Stimulated activated naive CD8-positive, alpha-beta T cell treated with anti-CD3 and anti-CD28 coated beads, Interleukin-15, Interleukin-2, amounts not matched to agents 100 ng/mL and 50 ng/mL, for 24 hours (primary cell): Measurements from ENCODE around the gene KDM3B.

Experiments
- H3K27ac Mint-ChIP-seq: one replicate; pipeline ENCODE4 v1.8.0; 2021; ENCODE audit warnings: mild to moderate bottlenecking, mixed read lengths
- H3K27me3 Mint-ChIP-seq: one replicate; pipeline ENCODE4 v1.8.0; 2021; ENCODE audit warnings: mixed read lengths
- H3K36me3 Mint-ChIP-seq: one replicate; pipeline ENCODE4 v1.8.0; 2021; ENCODE audit warnings: low read depth, mixed read lengths
- H3K4me1 Mint-ChIP-seq: one replicate; pipeline ENCODE4 v1.8.0; 2021; ENCODE audit warnings: low read depth, mixed read lengths
- H3K4me3 Mint-ChIP-seq: one replicate; pipeline ENCODE4 v1.8.0; 2021; ENCODE audit warnings: mild to moderate bottlenecking, mixed read lengths
- H3K9me3 Mint-ChIP-seq: one replicate; pipeline ENCODE4 v1.8.0; 2021; ENCODE audit warnings: mixed read lengths

Gene KDM3B

DNA sequence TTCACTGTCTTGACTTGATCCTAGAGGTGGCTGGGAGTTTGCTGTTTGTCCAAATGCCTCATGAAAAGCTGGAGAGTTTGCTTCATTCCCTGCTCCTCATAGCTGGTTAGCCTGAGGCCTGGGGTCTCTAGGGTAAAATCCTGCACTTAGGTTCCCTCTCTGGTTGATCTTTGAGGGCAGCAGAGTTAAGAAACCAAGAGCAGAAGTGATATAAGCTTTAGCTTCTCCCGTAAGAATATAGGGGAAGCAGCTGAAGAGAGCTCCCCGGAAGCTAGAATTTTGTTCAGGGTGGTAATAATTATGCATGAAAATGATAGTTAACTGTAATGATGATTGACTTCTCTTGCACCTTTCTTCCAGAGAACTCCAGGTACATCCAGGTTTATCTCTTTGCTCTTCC, 13.0 kb upstream of the KDM3B start:
- Mint-ChIP-seq H3K9me3 (no peaks in the 10 kb centered on the region), H3K27me3 (no peaks in the 10 kb centered on the region), H3K4me1 (peaks cover 35% of the 10 kb centered on the region), H3K27ac (peak overlapping the region; percentile 85), H3K4me3 (peak overlapping the region; percentile 85), H3K36me3 (peaks cover 24% of the 10 kb centered on the region)

DNA sequence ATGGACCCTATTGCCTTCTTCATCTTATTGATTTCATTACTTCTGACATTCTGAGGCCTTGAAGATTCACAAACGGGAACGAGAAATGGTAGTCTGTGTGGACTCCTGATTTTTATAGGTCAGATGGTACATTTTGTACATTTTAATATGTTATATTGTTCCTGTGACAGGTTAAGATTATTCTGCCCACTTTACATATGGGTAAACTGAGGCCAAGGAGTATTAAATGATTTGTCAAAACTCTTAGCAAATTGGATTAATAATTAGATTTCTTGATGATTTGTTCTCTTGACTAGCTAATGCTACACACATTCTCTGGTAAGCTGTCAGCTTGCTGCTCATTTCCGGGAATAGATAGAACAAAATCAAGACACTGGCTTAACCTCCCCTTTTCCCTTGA, 12.5 kb upstream of the KDM3B start:
- peaks cover 24% of the 10 kb centered on the region for H3K36me3 Mint-ChIP-seq
- peak overlapping the region; percentile 21 for H3K27ac Mint-ChIP-seq
- peaks cover 35% of the 10 kb centered on the region for H3K4me1 Mint-ChIP-seq

DNA sequence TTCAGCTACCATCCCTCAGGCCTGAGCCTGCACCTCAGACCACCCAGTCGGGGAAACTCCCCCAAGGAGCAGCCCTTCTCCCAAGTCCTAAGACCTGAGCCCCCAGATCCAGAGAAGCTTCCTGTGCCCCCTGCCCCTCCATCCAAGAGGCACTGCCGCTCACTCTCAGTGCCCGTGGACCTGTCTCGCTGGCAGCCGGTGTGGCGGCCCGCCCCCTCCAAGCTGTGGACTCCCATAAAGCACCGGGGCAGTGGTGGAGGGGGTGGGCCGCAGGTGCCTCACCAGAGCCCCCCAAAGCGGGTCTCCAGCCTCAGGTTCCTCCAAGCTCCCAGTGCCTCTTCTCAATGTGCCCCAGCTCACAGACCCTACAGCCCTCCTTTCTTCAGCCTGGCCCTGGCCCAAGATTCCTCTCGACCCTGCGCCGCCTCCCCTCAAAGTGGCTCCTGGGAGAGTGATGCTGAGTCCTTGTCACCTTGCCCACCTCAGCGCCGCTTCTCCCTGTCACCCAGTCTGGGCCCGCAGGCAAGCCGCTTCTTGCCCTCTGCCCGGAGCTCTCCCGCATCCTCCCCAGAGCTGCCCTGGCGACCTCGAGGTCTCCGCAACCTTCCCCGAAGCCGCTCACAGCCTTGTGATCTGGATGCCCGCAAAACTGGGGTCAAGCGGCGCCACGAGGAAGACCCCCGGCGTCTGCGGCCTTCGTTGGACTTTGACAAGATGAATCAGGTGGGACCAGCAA, 7.4 kb upstream of the KDM3B start:
- peaks cover 14% of the 10 kb centered on the region for H3K4me1 Mint-ChIP-seq
- no peaks in the 10 kb centered on the region for H3K27me3 Mint-ChIP-seq
- peaks cover 44% of the 10 kb centered on the region for H3K36me3 Mint-ChIP-seq
- no peak overlapping the region for H3K4me3 Mint-ChIP-seq
- H3K27ac Mint-ChIP-seq, result no peak overlapping the region
- H3K9me3 Mint-ChIP-seq, result no peaks in the 10 kb centered on the region

More for the DNA sequence above, 12.5 kb upstream of the KDM3B start:
- Mint-ChIP-seq H3K9me3 (no peaks in the 10 kb centered on the region), H3K4me3 (peak overlapping the region; percentile 85), H3K27me3 (no peaks in the 10 kb centered on the region)

DNA sequence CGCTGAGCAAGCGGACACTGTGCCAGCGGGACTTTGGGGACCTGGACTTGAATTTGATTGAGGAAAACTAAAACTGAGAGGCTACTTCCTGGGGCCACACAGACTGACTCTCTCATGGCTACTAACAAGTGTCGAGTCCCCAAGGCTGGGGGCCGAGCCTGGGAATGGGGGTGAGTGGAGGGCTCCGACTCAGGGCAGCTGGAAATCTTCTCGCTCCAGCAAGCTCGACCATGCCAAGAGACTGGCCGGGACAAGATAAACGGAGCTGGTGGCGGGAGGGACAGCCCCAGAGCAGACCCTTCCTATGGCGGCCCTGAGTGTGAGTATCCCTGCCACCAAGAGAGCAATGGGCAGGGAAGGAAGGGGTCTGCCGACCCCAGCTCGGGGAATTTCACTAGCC, 5.6 kb upstream of the KDM3B start:
- H3K27ac Mint-ChIP-seq, result no peak overlapping the region
- peaks cover 2% of the 10 kb centered on the region for H3K9me3 Mint-ChIP-seq
- H3K4me1 Mint-ChIP-seq, result peaks cover 13% of the 10 kb centered on the region
- no peak overlapping the region for H3K4me3 Mint-ChIP-seq
- H3K36me3 Mint-ChIP-seq, result peaks cover 39% of the 10 kb centered on the region
- no peaks in the 10 kb centered on the region for H3K27me3 Mint-ChIP-seq

DNA sequence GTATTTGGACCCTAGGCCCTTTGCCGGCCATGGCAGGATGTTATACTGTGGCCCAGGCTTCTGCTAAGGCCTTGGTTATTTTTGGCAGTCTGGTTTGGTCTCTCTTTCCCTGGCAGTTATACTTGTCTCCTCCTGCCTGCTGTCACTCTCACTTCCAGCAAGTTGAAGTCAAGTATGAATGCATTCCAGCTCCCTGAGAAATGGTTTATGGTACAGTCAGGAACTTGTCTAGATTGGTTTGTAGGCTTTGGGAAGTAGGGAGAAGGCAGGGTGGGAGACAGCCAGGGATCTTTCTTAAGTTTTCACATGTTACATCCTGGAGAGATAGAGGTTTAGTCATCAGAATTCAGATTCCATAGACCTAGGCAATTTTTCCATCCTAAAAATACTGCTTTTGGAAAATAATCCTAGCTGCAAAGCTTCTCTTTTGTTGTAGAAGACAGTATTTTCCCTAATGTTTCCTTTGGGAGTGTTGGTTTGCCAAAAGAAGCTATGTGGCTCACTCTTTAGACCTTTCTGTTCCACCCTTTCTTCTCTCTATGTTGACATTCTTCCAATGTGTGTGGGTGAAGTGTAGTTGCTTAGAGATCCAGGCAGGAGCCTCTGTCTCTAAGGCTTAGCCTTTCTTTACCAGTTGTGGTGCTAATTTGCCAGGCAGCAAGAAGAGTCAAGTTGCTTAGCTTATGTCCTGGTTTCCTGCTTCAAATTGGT, 2.5 kb upstream of the KDM3B start:
- H3K9me3 Mint-ChIP-seq, result peaks cover 6% of the 10 kb centered on the region
- H3K27ac Mint-ChIP-seq, result no peak overlapping the region
- no peaks in the 10 kb centered on the region for H3K27me3 Mint-ChIP-seq
- H3K36me3 Mint-ChIP-seq, result peaks cover 35% of the 10 kb centered on the region
- no peak overlapping the region for H3K4me3 Mint-ChIP-seq
- H3K4me1 Mint-ChIP-seq, result peaks cover 32% of the 10 kb centered on the region

DNA sequence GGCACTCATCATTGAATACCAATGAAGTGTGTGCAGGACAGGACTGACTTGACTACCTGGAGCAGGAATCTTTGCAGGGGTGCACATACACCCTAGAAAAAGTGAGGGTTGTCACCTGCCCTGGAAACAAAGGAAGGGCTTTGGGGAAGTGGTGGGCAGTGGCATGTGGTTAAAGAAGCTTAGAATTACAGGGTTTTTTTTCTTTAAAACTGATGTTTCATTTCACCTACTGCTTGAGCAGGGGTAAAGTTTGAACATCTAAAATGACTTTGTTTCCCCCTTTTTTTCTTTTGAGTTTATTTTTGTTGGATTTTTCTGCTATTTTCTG, 2.0 kb upstream of the KDM3B start:
- Mint-ChIP-seq H3K4me1 (peaks cover 37% of the 10 kb centered on the region), H3K36me3 (peaks cover 39% of the 10 kb centered on the region), H3K4me3 (no peak overlapping the region), H3K27ac (no peak overlapping the region), H3K9me3 (peaks cover 6% of the 10 kb centered on the region), H3K27me3 (no peaks in the 10 kb centered on the region)

DNA sequence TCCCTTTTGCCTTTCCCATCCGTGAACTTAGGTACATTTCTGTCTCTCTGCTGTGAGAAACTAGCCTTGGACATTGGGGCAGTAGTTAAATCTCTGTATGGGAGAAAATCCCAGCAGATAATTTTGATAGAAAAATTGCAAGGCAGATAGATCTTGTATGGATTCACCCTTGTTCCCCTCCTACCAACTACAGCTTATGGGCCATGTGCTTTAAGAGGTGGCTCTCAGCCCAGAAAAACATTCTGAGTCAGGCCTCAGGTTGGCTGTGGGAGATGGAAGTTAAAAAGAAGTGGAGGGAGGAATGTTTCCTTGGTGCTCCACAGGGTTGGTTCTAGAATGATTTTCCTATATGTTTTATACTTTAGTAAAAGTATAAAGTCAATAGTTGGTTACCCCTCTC, 1.4 kb upstream of the KDM3B start:
- peaks cover 43% of the 10 kb centered on the region for H3K4me1 Mint-ChIP-seq
- H3K4me3 Mint-ChIP-seq, result no peak overlapping the region
- H3K27ac Mint-ChIP-seq, result no peak overlapping the region
- H3K36me3 Mint-ChIP-seq, result peaks cover 36% of the 10 kb centered on the region
- peaks cover 6% of the 10 kb centered on the region for H3K9me3 Mint-ChIP-seq
- H3K27me3 Mint-ChIP-seq, result no peaks in the 10 kb centered on the region

DNA sequence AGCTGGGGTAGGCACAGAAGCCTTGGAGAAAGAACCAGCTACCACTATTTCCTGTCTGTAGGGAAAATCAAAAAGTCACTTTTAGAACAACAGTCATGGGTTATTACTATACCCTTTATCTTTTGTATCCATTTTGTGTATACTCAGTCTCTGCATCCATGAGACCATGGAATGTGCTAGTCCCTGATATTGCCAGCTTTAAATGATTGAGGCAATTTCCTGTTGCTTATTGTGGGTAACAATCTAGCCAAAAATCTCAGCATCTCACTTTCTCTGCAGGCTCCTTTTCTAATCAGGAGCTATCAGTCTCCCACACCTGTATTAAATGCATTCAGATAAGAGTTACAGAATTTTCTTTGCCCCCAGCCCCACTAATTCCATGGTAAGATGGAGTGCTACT, 968 bp upstream of the KDM3B start:
- peaks cover 6% of the 10 kb centered on the region for H3K9me3 Mint-ChIP-seq
- H3K4me1 Mint-ChIP-seq, result peaks cover 47% of the 10 kb centered on the region
- peaks cover 33% of the 10 kb centered on the region for H3K36me3 Mint-ChIP-seq
- no peaks in the 10 kb centered on the region for H3K27me3 Mint-ChIP-seq
- peak overlapping the region; percentile 71 for H3K4me3 Mint-ChIP-seq
- peak overlapping the region; percentile 65 for H3K27ac Mint-ChIP-seq

DNA sequence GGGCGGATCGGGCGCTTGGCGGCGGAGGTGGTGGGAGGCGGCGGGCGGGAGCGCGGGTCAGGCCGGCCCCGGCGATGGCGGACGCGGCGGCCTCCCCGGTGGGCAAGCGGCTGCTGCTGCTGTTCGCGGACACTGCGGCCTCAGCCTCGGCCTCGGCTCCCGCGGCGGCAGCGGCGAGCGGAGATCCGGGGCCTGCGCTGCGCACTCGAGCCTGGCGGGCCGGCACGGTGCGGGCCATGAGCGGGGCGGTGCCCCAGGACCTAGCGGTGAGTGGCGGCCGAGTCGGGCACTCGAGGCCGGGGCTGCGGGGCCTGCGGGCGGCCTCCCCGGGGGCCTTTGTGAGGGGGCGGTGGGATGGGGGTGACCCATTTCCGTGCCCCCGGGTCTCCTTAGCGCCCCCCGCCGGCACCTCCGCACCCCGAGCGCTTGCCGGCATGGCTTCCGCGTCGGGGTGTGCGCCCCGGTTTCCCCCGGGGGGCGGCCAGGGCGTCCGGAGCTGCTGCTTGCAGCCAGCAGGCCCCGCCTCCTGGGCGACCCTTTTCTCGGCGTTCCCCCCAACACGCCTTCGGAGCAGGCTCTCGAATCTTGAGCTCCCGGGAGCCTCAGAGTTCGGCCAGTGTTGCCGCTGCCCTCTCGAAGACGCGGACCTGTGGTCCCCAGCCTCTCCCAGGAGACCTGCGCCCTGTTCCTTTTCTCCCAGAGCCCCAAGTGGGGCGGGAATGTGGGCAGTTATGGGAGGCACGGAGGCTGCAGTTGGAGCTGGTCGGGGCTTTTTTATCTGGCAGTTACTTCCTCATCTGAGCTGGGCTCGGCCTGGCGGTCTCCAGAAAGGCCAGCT, 456 bp downstream of the KDM3B start:
- Mint-ChIP-seq H3K4me3 (peak overlapping the region; percentile 96), H3K9me3 (peaks cover 6% of the 10 kb centered on the region), H3K27me3 (no peaks in the 10 kb centered on the region), H3K27ac (peak overlapping the region; percentile 93), H3K36me3 (peaks cover 19% of the 10 kb centered on the region), H3K4me1 (peaks cover 52% of the 10 kb centered on the region)

DNA sequence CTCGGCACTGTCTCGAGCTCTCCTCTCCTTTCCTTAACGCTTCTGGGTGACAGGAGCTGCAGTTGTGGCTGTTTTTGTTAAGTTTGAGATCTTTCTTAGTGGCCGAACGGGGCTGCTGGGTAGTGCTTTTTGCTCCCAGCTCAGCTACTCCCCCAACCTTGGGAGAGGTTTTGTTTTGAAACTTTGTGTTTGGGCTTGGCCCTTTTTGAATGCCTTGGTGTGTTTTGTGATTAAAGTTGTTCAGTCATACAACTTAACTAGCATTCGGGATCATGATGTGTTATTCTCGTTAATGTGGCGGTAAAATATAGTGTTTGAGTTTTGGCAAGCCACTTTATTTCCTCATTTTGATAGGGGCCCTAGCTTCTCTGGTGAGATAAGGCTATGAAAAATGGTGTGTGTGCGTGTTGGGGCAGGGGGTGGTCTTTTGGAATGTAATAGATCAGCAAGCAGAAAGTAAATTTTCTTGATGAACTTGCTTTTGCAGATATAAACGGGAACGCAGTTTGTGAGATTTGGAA, 1.1 kb downstream of the KDM3B start:
- Mint-ChIP-seq H3K27me3 (no peaks in the 10 kb centered on the region), H3K9me3 (peaks cover 6% of the 10 kb centered on the region), H3K27ac (peak overlapping the region; percentile 93), H3K4me3 (peak overlapping the region; percentile 96), H3K4me1 (peaks cover 52% of the 10 kb centered on the region), H3K36me3 (peaks cover 19% of the 10 kb centered on the region)

DNA sequence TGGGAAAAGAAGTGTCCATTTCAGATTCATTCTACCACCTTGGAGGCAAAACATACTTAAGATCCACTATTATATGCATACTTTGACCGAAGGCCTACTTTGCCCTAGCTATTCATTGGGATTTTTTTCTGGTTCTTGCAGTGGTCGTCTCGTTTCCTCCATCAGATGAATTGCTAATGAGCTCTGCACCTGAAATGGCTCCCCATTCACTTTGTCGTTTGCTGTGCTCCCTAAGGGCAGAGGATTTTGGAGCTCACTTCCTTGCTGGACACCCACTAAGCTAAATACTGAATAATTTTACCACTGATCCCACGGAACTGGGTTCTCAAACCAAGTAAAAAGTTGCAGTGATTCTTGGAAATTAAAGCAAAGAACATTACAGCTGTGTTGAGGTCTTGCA, 1.9 kb downstream of the KDM3B start:
- Mint-ChIP-seq H3K4me3 (peak overlapping the region; percentile 96), H3K9me3 (peaks cover 6% of the 10 kb centered on the region), H3K36me3 (peaks cover 19% of the 10 kb centered on the region), H3K27me3 (no peaks in the 10 kb centered on the region), H3K27ac (peak overlapping the region; percentile 93), H3K4me1 (peaks cover 53% of the 10 kb centered on the region)

DNA sequence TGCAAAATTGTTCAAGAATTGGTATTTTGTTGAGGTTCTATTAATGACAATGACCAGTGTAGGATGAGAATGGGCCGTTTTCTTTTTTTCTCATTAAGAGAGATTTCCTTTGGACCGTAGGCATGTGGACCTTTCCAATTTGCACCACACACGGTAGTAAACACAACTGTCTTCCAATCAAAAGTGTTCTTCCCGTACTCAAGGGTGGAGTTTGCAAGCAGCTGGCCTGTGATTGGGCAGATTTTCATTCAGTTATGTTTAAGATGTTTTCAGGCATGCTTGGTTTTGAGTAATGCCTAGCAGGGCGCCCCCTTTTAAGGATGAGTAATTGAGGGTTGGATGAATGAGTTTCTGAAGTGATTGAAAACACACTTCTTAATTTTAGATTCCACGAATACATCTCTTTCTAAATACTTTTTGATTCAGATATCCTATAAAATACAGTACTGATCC, 2.5 kb downstream of the KDM3B start:
- H3K27ac Mint-ChIP-seq, result peak overlapping the region; percentile 93
- H3K36me3 Mint-ChIP-seq, result peaks cover 19% of the 10 kb centered on the region
- H3K4me1 Mint-ChIP-seq, result peaks cover 56% of the 10 kb centered on the region
- peaks cover 6% of the 10 kb centered on the region for H3K9me3 Mint-ChIP-seq
- H3K4me3 Mint-ChIP-seq, result peak overlapping the region; percentile 96
- H3K27me3 Mint-ChIP-seq, result no peaks in the 10 kb centered on the region

DNA sequence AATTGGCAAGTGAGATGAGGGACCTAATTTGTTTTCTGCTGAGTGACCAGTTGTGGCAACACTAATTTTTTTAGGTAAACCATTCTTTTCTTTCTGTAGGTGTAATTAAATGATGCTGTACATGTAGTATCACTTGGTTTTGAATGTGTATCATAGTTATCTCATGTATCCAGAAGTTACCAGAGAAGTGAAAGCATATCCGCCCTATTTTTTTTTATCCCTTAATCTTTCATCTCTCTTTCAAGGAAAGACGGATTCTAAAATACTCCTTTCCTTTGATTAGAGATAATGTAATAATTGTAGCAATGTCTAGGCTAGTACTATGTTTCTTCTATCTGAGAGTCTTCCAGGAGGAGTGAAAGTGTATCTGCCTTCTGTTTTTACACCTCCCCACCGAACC, 7.1 kb downstream of the KDM3B start:
- Mint-ChIP-seq H3K4me1 (peaks cover 43% of the 10 kb centered on the region), H3K4me3 (no peak overlapping the region), H3K36me3 (peaks cover 8% of the 10 kb centered on the region), H3K27me3 (no peaks in the 10 kb centered on the region), H3K9me3 (no peaks in the 10 kb centered on the region), H3K27ac (peak overlapping the region; percentile 31)

DNA sequence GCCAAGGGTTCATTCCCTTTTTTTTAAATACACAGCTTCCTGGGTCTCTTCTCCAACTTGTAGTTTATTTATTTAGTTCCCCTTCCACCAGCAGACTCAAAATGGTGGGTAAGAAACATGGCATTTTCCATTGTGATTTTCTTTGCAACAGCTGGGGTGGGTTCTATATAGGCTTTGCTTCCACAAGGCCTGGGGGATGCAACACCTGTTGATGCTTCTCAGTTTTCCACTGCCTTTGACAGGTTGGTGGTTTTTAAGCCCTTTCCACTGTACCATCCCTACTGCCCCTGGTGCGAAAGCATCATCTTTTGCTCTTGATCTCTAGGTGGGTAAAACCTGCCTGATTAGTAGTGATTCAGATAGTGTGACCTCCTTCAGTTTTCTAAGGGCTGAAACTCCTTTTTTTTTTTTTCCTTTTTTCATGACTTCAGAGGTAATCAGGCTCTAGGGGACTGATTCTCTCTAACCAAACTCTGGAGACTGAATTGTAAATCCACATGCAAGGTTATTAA, 8.5 kb downstream of the KDM3B start:
- H3K9me3 Mint-ChIP-seq, result no peaks in the 10 kb centered on the region
- no peak overlapping the region for H3K4me3 Mint-ChIP-seq
- peaks cover 32% of the 10 kb centered on the region for H3K4me1 Mint-ChIP-seq
- peak overlapping the region; percentile 31 for H3K27ac Mint-ChIP-seq
- no peaks in the 10 kb centered on the region for H3K36me3 Mint-ChIP-seq
- H3K27me3 Mint-ChIP-seq, result no peaks in the 10 kb centered on the region

DNA sequence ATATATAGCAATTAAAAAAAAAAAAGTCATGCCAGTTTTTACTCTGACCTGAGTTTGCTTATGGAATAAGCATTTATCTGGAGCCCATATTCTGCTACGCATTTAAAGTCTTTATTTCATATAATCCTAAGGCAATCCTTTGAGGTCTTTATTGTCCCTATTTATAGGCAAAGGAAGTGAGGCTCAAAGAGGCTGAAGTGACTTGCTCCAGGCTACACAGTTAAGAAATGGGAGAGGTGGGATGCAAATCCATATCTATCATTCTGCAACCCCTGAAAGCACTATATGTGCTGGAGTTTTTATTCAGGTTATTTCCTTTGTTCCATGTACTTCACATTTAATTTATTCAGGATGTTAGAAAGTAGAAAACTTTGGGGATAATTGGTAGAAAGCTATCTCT, 12.1 kb downstream of the KDM3B start:
- Mint-ChIP-seq H3K36me3 (no peaks in the 10 kb centered on the region), H3K27ac (no peak overlapping the region), H3K4me3 (no peak overlapping the region), H3K4me1 (peaks cover 50% of the 10 kb centered on the region), H3K27me3 (no peaks in the 10 kb centered on the region), H3K9me3 (no peaks in the 10 kb centered on the region)
